Neural progenitor cell (in vitro differentiated cells): Measurements from ENCODE around the gene AZU1.

Source experiments
- EZH2 ChIP-seq: fragments of 200-600 bp; sonication (generic); IDR thresholded peaks from 2 replicates; pipeline ENCODE4 v1.6.1; 2017; ENCODE audit warnings: antibody characterized with exemption, mild to moderate bottlenecking, moderate library complexity
- EZH2phosphoT487 ChIP-seq: fragments of 200-600 bp; sonication (generic); IDR thresholded peaks from 2 replicates; pipeline ENCODE4 v1.6.1; 2017; ENCODE audit warnings: antibody characterized with exemption
- TF ChIP-seq, protein P1 (sequence below): fragments of 200-600 bp; sonication (generic); IDR thresholded peaks from 2 replicates; pipeline ENCODE4 v1.5.1; 2017; ENCODE audit warnings: antibody characterized with exemption, mild to moderate bottlenecking

DNA sequence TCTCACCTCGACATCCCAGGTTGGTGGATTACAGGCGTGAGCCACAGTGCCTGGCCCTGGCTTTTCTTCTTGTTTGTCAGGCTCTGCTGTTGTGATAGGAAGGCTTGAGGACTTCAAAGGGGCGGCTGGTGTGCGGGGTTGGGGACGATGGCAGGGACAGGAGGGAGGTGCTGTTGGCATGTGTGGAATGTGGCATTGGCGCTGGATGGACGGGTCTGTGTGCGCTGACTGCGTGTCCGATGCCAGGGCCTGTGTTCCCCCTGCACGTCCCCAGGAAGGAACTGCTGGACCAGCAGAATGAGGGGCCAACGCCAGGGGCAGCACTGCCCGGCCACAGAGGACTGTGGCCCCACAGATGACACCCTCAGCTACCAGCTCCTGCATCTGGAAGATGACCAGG, 43.1 kb upstream of the AZU1 start:
- TF ChIP-seq, protein P1, sequence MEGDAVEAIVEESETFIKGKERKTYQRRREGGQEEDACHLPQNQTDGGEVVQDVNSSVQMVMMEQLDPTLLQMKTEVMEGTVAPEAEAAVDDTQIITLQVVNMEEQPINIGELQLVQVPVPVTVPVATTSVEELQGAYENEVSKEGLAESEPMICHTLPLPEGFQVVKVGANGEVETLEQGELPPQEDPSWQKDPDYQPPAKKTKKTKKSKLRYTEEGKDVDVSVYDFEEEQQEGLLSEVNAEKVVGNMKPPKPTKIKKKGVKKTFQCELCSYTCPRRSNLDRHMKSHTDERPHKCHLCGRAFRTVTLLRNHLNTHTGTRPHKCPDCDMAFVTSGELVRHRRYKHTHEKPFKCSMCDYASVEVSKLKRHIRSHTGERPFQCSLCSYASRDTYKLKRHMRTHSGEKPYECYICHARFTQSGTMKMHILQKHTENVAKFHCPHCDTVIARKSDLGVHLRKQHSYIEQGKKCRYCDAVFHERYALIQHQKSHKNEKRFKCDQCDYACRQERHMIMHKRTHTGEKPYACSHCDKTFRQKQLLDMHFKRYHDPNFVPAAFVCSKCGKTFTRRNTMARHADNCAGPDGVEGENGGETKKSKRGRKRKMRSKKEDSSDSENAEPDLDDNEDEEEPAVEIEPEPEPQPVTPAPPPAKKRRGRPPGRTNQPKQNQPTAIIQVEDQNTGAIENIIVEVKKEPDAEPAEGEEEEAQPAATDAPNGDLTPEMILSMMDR: no peak
- TF ChIP-seq EZH2 (no peak), EZH2phosphoT487 (no peak)
